Measurements from ENCODE around the gene NUDT8.
"Not testable (repeated sequence)": the region's sequence is repeated elsewhere in the genome, so short reads cannot be mapped to it uniquely, and the experiment has no call there.

The NUDT8 gene

GRCh38 chr11:67611165-67611564 is 18.6 kb downstream of the NUDT8 start:
- no peak for DNase-seq

- DNase-seq = no peak
Observed at GRCh38 chr11:67610302-67610868, 19.4 kb downstream of the NUDT8 start.

- no peak for DNase-seq
Observed at GRCh38 chr11:67609316-67609715, 20.4 kb downstream of the NUDT8 start.

- no peak for DNase-seq
Observed at GRCh38 chr11:67608486-67608885, 21.3 kb downstream of the NUDT8 start.

- no peak for DNase-seq
Observed at GRCh38 chr11:67607507-67607906, 22.2 kb downstream of the NUDT8 start.

- peak; percentile 95 for DNase-seq
Observed at GRCh38 chr11:67606492-67607295, 23.0 kb downstream of the NUDT8 start, which contains the start of gene NDUFV1. Gene NDUFV1 (plus strand): TSS chr11:67606936. CDS start chr11:67607005, 69 bp downstream.

- no peak for DNase-seq
Observed at GRCh38 chr11:67606093-67606491, 23.6 kb downstream of the NUDT8 start.

GRCh38 chr11:67605231-67606011 is 24.3 kb downstream of the NUDT8 start:
- DNase-seq = no peak

- DNase-seq = no peak
Observed at GRCh38 chr11:67604815-67605214, 24.9 kb downstream of the NUDT8 start.

GRCh38 chr11:67604119-67604518 is 25.6 kb downstream of the NUDT8 start:
- not testable (repeated sequence) for DNase-seq

GRCh38 chr11:67601098-67601497 is 28.6 kb downstream of the NUDT8 start:
- no peak for DNase-seq

GRCh38 chr11:67600324-67601029 is 29.3 kb downstream of the NUDT8 start:
- DNase-seq = no peak

- DNase-seq = no peak
Observed at GRCh38 chr11:67599149-67599548, 30.6 kb downstream of the NUDT8 start.

GRCh38 chr11:67597963-67598362 is 31.8 kb downstream of the NUDT8 start:
- DNase-seq = not testable (repeated sequence)

GRCh38 chr11:67597458-67597857 is 32.3 kb downstream of the NUDT8 start:
- DNase-seq = not testable (repeated sequence)

- DNase-seq = no peak
Observed at GRCh38 chr11:67596753-67597300, 32.9 kb downstream of the NUDT8 start.

GRCh38 chr11:67594480-67594879 is 35.3 kb downstream of the NUDT8 start:
- DNase-seq = no peak

- no peak for DNase-seq
Observed at GRCh38 chr11:67593565-67593905, 36.2 kb downstream of the NUDT8 start.

GRCh38 chr11:67592880-67593564 is 36.7 kb downstream of the NUDT8 start:
- DNase-seq = no peak

- DNase-seq = not testable (repeated sequence)
Observed at GRCh38 chr11:67588899-67589415, 40.8 kb downstream of the NUDT8 start.

GRCh38 chr11:67588136-67588503 is 41.6 kb downstream of the NUDT8 start:
- no peak for DNase-seq

Measured in activated effector memory CD4-positive, alpha-beta T cell treated with Interleukin-2 at 50 U/mL for 16 hours (primary cell).